ENCODE measurements around the gene FAM47E.
"Not testable (repeated sequence)": the region's sequence is repeated elsewhere in the genome, so short reads cannot be mapped to it uniquely, and the experiment has no call there.

The FAM47E gene

DNA sequence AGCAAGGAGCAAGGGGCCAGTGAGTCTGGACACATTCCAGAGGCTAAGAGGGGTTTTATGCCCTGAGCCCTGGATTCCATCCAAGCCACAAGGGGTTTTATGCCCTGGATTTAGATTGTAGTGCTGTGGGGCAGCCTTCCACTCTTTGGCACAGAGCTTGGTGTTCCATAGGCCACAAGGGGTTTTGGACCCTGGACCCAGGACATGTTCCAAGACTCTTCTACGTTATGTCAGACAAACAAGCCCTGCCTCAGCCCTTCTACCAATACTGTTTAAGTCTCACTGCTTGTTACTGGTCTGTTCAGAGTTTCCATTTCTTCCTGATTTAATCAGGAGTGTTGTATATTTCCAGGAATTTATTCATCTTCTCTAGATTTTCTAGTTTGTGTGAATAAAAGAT, 25.1 kb upstream of the FAM47E start:
- DNase-seq (ENCODE audit: low read depth, low spot score): no peak

DNA sequence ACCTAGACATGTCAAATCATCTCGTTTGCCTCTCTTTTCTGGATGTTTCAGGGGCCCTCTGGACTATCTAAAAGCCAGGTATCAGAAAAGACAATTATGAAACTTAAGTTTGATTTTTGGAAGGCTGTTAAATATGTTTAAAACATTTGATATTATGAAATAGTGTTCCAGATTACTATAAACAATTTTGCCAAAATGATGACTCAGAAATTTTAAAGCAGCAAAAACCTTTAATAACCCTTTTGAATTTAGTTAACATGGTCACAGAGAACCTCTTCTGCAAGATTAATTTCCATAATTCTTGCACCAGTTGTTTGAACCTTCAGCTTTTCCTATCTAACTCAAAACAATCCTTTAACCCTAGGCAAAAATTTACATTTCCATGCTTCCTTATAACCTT, 18.8 kb upstream of the FAM47E start:
- DNase-seq (ENCODE audit: low read depth, low spot score): no peak

DNA sequence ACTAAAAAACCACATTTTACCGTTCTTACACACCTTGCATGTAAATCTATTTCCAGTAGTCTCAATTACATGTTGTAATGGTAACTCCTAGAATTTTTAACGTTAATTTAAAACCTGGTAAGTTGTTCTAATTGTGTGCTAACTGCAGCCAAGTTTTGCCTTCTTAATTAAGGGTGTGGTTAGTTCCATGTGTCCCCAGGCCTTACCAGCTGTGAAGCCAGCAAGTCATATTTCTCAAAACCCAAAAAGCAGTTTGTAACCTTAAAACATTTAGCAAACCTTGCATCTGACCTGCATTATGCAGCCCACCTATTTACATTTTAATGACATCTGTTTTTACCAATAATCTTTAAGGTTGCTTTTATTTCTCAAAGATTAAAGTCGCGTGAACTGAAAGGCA, 18.4 kb upstream of the FAM47E start:
- no peak for DNase-seq (ENCODE audit: low read depth, low spot score)

DNA sequence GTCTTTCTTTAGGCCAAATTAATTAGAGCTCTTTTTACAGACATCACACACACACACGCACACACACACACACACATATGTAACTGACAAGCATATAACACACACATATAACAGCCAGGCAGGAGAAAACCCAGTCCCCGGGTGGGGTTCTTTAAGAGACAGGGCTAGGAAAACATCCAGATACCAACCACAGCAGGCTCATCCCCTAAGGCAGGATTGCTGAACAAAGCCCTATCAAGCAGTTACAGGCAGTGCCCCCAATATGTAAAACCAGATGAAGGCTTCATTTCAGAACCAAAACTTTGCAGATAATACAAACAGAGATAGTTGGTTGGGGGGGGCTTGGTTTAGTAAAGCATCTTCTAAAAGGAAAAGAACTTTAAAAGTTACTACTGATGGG, 18.0 kb upstream of the FAM47E start:
- DNase-seq (ENCODE audit: low read depth, low spot score): no peak

DNA sequence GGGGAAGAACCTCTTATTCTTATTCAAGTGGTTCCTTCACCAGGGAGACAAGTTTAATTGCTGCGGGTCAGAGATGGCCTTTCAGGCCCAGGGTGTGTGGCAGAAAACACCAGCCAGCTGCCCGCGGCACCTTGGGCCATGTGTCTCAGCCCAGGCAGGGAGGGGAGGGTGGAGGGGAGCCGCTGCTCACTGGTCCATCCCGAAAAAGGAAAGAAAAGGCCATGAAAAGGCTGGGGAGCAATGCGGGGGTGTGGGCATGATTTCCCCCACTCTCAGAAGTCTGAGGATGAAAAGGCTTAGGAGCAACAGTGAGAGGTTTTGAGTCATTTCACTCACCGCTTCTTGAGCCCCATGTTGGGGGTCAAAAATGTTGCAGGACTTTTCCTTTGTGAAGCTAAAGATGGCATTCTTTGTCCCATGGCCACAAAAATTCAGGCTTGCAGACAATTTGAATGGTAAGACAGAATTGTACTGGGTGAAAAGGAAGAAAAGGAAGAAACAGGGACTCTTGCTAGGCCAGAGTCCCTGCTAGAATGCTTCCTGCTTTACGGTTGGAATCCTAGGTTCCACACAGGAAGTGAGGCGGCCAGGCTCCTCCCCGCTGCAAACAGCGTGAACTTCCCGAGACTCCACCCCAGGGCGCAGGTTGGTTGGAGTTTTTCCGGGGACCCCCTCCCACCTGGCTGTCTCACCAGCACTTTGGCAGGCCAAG, 17.4 kb upstream of the FAM47E start:
- DNase-seq (ENCODE audit: low read depth, low spot score): no peak

DNA sequence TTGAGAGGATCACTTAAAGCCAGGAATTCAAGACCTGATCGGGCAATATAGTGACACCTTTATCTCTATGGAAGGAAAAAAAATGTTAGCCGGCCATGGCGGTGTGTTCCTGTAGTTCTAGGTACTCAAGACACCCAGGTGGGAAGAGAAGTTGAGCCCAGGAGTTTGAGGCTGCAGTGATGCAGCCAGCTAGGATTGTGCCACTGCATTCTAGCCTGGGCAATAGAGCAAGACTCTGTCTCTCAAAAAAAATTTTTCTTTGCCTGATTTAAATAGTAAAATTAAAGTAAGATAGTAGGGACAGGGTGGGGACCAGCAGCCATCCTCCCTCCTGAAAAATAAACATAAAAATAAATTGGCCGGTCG, 16.9 kb upstream of the FAM47E start:
- no peak for DNase-seq (ENCODE audit: low read depth, low spot score)

DNA sequence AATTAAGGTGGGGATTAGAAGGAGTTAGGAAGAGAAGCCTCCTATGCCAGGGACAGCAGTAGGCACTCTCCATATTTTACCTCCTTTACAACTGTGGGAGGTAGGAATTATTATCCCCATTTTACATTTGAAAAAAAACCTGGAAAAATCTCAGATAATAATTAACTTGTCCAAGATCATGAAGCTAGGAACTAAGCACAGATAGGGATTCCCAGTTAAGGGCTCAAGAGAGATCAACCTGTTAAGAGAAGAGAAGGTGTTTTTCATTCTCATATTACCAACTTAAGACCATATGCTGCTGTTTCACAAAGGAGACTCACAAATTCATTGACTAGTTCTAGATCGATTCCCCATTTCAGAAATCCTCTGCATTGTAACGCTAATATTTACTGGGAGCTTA, 16.1 kb upstream of the FAM47E start:
- no peak for DNase-seq (ENCODE audit: low read depth, low spot score)

DNA sequence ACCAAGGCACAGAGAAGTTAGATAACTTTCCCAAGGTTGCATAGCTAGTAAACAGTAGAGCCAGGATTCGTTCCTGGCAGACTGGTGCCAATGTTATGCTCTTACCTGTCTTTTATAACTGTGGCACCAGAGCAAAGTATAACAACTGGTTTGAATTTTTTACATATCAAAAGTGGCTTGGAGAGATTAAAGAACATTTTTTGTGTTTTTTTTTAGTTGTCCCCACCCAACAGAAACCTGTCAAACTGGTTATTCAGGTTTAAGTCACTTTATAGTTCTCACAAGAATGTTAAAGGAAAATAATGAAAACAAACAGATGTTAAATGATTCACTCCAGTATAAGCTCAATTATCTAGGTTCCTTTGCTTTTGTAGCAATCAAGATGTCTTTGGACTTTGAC, 15.6 kb upstream of the FAM47E start:
- DNase-seq (ENCODE audit: low read depth, low spot score): no peak

DNA sequence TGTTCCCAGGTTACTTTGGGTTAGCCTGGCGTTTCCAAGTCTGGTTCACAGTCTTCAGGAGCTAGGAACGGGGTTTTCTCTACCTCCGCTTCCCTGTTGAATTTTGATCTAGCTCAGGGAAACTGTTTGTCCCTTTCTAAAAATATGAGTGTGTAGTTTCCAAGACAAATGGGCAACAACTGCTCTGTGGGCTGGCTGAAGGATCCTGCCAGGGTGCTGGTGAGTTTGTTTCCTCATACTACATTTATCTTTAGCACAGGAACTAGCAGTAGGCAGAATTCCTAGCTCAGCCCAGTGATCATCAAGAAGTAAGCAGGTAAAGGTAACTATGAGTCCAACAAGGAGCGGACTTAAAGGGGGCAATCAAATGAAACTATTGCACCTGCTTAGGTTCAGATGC, 13.3 kb upstream of the FAM47E start:
- DNase-seq (ENCODE audit: low read depth, low spot score): no peak

DNA sequence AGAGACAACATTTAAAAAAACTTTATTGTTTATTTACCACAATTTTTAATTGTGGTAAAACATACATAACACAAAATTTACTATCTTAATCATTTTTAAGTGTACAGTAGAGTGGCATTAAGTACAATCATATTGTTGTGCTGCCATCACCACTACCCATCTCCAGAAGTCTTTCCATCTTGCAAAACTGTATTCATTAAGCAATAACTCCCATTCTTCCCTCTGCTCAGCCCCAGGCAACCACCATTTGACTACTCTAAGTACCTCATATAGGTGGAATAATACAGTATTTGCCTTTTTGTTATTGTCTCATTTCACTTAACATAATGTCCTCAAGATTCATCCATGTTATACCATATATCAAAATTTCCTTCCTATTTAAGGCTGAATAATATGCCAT, 12.8 kb upstream of the FAM47E start:
- DNase-seq (ENCODE audit: low read depth, low spot score): no peak

DNA sequence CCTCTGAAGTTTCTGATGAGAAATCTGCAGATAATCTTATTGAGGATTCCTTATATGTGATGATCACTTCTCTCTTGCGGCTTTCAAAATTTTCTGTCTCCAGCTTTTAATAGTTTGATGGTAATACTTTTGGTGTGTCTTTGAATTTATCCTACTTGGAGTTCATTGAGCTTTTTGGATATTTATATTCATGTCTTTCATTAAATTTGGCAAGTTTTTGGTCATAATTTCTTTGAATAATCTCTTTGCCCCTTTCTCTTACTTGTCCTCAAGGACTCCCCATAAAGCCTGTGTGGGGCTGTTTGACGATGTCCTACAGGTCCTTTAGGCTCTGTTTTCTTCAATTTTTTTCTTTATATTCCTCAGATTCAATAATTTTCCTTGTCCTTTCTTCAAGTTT, 11.3 kb upstream of the FAM47E start:
- DNase-seq (ENCODE audit: low read depth, low spot score): no peak

DNA sequence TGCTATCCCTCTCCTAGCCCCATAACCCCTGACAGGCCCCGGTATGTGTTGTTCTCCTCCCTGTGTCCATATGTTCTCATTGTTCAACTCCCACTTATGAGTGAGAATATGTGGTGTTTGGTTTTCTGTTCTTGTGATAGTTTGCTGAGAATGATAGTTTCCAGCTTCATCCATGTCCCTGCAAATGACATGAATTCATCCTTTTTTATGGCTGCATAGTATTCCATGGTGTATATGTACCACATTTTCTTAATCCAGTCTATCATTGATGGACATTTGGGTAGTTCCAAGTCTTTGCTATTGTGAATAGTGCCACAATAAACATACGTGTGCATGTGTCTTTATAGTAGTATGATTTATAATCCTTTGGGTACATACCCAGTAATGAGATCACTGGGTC, 7.6 kb upstream of the FAM47E start:
- not testable (repeated sequence) for DNase-seq (ENCODE audit: low read depth, low spot score)

DNA sequence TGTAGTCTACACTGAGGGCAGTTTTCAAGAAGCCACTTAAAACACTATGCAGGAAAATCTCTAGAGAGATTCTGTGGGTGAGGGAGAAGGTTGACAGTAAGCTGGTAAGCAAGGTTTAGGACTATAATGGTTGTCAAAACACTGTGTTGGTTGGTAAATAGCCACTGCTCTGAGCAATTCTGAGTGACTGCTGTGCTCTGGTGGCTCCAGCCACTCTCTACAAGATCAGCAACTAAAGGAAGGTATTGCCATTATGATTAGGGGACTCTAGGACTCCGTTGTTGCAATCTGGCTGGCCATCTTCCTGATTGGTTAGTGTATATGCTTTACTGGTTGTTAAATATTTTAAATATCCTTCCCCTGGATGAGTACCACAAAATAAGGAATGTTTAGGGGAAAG, 5.5 kb upstream of the FAM47E start:
- no peak for DNase-seq (ENCODE audit: low read depth, low spot score)

DNA sequence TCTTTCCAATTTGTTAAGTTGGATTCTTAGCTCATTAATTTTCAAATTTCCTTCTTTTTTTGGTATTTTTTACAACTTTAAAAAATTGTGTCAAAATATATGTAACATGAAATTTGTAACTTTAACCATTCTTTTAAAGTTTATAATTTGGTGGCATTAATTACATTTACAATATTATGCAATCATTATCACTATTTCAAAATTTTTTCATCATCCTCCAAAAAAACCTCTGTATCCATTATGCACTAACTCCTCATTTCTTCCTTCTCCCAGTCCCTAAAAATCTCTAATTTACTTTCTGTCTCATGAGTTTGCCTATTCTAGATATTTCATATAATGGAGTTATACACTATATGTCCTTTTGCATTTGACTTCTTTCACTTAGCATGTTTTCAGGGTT, 4.7 kb upstream of the FAM47E start:
- DNase-seq (ENCODE audit: low read depth, low spot score): no peak

DNA sequence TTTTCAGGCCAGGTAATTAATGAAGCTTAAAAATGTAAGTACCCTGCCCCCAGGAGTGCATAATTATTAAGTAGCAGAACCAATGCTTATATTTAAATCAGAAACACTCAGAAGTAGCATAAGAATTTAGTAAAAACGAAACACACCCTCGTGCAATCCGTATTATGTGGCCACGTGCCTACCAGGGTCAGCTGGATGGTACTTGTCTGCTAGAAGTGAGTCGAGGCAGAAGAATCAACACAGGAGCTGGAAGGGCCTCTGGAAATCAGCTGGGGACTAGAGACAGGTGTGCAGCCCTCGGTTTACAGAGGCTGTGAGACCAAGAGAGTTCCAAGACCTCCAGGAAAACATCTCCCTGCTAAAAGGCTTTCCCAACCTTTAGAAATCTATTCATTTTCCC, 559 bp upstream of the FAM47E start:
- DNase-seq (ENCODE audit: low read depth, low spot score): no peak

DNA sequence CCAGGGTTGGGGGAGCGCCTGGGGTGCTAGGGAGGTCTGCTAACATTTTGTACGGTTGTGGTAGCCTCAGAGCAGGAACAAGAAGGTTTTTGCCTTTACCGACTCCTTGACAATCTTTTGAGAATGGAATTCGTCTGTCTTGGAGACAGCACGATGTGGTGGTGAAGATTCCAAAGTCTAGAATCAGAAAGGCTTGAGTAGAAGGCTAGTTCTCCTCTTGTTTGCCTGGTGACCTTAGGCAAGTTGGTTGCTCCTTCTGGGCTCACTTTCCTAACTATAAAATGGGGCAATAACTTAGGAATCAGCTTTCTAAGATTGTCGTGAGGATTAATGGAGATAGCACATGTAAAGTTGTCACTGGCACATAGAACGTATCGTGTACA, 741 bp downstream of the FAM47E start:
- DNase-seq (ENCODE audit: low read depth, low spot score): no peak

DNA sequence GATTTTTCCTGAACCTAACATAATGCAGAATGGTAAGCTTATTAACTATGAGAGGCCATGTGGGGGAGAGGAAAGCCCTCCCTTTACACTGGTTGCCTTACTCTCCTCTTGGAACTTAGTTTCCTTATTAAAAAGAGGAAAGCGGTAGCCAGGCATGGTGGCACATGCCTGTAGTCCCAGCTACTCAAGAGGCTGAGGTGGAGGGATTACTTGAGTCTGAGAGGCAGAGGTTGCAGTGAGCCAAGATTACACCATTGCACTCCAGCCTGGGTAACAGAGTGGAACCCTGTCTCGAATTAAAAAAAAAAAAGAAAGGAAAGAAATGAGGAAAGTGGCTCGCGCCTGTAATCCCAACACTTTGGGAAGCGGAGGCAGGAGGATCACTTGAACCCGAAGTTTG, 2.0 kb downstream of the FAM47E start:
- DNase-seq (ENCODE audit: low read depth, low spot score): no peak

DNA sequence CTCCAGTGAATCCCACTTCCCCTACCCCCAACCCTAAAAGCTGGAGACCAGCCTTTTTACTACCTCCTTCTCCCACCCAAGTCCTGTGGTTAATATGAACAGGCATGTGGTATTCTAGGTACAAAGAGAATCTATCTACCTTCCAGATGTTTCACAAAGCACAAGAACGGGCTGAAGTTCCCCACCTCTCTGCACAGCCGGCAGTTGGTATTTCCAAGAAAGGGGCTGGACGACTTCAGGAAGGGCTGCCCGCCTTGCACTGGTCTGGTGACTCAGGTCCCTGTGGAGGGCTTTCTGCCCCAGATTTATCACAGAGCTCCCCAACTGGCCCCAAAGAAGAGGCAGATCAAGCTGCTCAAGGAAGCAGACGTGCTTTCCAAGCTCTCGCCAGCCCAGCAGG, 4.5 kb downstream of the FAM47E start:
- DNase-seq (ENCODE audit: low read depth, low spot score): no peak

DNA sequence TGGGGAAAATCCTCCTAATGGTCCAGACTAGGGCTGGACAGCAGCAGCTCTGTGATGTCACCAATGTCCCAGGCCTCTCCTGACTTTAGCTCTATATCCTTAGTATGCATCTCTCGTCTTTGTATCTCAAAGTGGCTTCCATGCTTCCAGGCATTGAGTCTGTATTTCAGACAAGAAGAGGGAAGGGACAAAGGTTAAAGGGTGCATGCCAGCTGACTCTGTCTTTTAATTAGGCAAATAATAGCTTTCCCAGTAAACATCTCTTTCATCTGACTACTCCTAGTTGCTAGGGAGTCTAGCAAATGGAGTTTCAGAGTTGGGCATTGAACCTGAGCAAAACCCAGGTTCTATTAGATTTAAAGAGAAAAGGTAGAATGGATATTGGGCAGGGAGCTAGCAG, 5.4 kb downstream of the FAM47E start:
- DNase-seq (ENCODE audit: low read depth, low spot score): no peak

DNA sequence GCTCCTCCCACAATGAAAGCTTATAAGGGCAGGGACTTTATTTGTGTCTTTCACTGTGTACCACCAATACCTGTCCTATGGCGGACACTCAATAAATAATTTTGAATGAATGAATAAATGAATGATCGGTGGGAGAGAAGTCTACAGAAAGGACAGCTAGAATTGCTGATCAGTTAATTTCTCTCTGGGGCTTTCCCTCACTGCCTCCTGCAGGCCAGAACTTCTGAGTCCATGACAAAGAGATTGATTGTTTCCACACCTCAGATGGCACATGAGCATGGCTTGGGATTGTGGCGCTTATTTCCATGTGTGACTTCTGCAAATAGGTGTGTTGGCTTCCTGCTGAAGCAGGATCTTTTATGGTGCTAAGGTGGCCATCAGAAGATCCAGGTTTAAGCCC, 6.3 kb downstream of the FAM47E start:
- DNase-seq (ENCODE audit: low read depth, low spot score): no peak

DNA sequence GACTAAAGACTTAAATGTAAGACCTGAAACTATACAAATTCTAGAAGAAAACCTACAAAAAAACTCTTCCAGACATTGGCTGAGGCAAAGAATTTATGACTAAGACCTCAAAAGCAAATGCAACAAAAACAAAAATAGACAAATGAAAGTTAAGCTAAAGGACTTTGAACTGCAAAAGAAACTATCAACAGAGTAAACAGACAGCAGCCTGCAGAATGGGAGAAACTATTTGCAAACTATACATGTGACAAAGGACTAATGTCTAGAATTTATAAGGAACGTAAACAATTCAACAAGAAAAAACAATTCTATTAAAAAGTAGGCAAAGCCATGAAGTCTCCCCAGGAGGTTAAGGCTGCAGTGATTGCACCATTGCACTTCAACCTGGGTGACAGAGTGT, 9.1 kb downstream of the FAM47E start:
- no peak for DNase-seq (ENCODE audit: low read depth, low spot score)

DNA sequence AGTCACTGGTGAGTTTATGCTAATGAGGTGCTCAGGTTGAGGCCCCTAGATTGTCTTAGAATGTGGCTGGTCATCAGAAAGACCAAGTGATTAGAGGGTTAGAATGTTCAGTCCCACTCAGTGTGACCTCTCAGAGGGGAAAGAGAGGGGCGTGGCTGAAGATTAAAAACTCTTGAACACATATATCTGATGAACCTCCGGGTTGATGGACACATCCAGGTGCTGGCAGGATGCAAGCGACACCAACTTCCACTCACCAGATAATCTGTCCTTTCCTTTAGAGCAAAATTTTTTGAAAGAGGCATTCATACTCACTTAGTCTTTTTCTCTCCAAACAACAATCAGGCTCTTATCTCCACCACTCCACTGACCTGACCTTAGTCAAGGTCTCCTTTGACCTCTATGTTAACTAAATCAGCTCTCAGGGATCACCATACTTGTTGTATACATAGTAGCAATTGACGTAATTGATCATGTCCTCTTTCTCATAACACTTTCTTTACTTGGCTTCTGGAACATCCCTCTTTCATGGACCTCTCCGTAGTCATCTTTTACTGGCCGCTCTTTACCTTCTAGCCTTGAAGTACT, 14.2 kb downstream of the FAM47E start:
- no peak for DNase-seq (ENCODE audit: low read depth, low spot score)

DNA sequence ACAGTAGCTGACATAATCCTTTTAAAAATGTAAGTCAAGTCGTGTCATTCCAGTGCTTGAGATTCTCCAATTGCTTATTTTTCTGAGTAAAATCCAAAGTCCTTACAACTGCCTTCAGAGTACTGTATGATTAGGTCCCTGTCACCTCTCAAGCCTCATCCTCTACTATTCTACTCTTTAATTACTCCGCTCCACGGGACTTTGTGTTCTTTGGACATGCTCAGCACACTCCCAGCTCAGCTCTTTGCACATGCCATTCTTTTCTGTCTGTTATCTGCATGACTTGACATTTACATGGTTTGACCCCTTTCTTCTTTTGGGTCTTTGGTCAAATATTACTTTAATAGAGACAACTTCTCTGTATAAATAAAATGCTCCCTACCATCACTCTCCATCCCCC, 15.1 kb downstream of the FAM47E start:
- DNase-seq (ENCODE audit: low read depth, low spot score): no peak

DNA sequence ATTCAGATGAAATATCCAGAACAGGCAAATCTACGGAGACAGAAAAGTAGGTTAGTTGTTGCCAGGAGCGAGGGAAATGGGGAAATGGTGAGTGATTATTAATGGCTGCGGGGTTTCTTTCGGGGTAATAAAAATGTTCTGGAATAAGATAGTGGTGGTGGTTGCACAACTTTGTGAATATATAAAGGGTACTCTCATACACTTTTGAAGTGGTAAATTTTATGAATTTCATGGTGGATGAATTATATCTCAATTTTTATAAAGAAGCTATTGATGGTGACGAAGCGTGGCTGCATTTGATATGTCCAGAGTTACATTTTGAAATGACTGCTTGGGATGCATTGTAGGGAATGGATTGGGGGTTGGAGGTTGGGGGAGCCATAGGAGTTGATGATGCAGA, 16.3 kb downstream of the FAM47E start:
- DNase-seq (ENCODE audit: low read depth, low spot score): no peak
